Common myeloid progenitor, CD34-positive (primary cell): Measurements from ENCODE around the gene SUPT20HL2.

Experiments
- CTCF ChIA-PET: fragments of 350-600 bp; sonication (Branson Sonifier 250); formaldehyde crosslinking; loops from one replicate; lab custom pipeline; 2021; ENCODE audit warnings: antibody characterized with exemption; lab: Charles Lee
- POLR2A ChIA-PET: fragments of 350-600 bp; sonication (Branson Sonifier 250); formaldehyde crosslinking; loops from one replicate; lab custom pipeline; 2021; ENCODE audit warnings: antibody characterized with exemption; lab: Charles Lee
- DNase-seq, 3 donors: peaks; one replicate each; pipeline versions ENCODE4 v3.0.0 to v3.0.0-alpha.2; 2013
- H3K27ac ChIP-seq, 2 experiments: 1 replicate in 1 of 2; 2 replicates in 1 of 2; pipeline ENCODE4 v1.7.0; 2013; ENCODE audit warnings: inconsistent platforms in 2 of 2, low read length in 2 of 2, mild to moderate bottlenecking in 2 of 2, low read depth in 1 of 2, moderate library complexity in 1 of 2; ENCODE audit not compliant: severe bottlenecking in 2 of 2, insufficient read depth in 1 of 2, poor library complexity in 1 of 2
- H3K27me3 ChIP-seq, 5 experiments: replicated peaks in 2 of 5; 1 replicate in 3 of 5; 2 replicates in 2 of 5; pipeline versions ENCODE4 v1.6.1 to v1.7.0; 2013; ENCODE audit warnings: low read length in 4 of 5, mild to moderate bottlenecking in 2 of 5, moderate library complexity in 2 of 5, inconsistent platforms in 1 of 5; ENCODE audit not compliant: insufficient read depth in 5 of 5, control insufficient read depth in 4 of 5
- H3K36me3 ChIP-seq, 4 experiments: 1 replicate in 2 of 4; 2 replicates in 2 of 4; pipeline versions ENCODE4 v1.6.1 to v1.7.0; 2013; ENCODE audit warnings: low read length in 3 of 4, control low read depth in 1 of 4, mild to moderate bottlenecking in 1 of 4; ENCODE audit not compliant: control insufficient read depth in 4 of 4, insufficient read depth in 4 of 4
- H3K4me1 ChIP-seq, 4 experiments: 1 replicate in 3 of 4; 2 replicates in 1 of 4; pipeline versions ENCODE4 v1.6.1 to v1.7.1; 2013; ENCODE audit warnings: low read length in 3 of 4, mild to moderate bottlenecking in 3 of 4, control low read depth in 1 of 4, inconsistent platforms in 1 of 4, moderate library complexity in 1 of 4; ENCODE audit not compliant: control insufficient read depth in 4 of 4, insufficient read depth in 4 of 4; ENCODE audit errors: control extremely low read depth in 1 of 4
- H3K4me3 ChIP-seq, 7 experiments: 1 replicate in 4 of 7; 2 replicates in 3 of 7; pipeline versions ENCODE4 v1.5.1 to v1.7.0; 2013; ENCODE audit warnings: mild to moderate bottlenecking in 7 of 7, low read length in 6 of 7, moderate library complexity in 6 of 7, inconsistent platforms in 2 of 7, low read depth in 2 of 7, control low read depth in 1 of 7; ENCODE audit not compliant: insufficient read depth in 4 of 7, control insufficient read depth in 1 of 7; ENCODE audit errors: extremely low read depth in 1 of 7
- H3K9me3 ChIP-seq, 5 experiments: 1 replicate in 4 of 5; 2 replicates in 1 of 5; pipeline versions ENCODE4 v1.6.1 to v1.7.1; 2013; ENCODE audit warnings: low read length in 4 of 5, mild to moderate bottlenecking in 2 of 5, inconsistent platforms in 1 of 5, low read depth in 1 of 5, moderate library complexity in 1 of 5; ENCODE audit not compliant: control insufficient read depth in 4 of 5, insufficient read depth in 2 of 5; ENCODE audit errors: control extremely low read depth in 1 of 5
- WGBS: methylation state at CpG from one replicate; pipeline ENCODE4 v1.1.5; 2013; ENCODE audit not compliant: insufficient coverage; 5-methylcytosine and 5-hydroxymethylcytosine counted together

Gene SUPT20HL2

DNA sequence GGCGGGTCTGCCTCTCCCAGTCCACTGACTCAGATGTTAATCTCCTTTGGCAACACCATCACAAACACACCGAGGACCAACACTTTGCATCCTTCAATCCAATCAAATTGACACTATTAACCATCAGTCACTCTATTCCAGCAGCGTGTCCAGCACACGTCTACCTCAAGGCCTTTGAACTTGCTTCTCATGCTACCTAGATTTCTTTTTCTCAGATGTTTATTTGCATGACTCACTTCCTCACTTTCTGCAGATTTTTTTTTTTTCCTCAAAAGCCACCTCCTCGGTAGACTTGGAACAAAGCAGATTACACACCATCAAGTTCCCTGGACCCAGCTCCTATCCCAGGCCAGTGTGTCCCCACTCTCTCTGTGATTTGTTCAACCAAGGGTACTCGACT, 49.5 kb downstream of the SUPT20HL2 start:
- Histone ChIP-seq H3K9me3 (no peaks in the 10 kb centered on the region), H3K27me3 (peaks cover 0 to 3% (median 0%) of the 10 kb centered on the region in 5 experiments), H3K27ac (no peak overlapping the region), H3K4me1 (peaks cover 0 to 13% (median 6%) of the 10 kb centered on the region in 4 experiments), H3K4me3 (no peak overlapping the region), H3K36me3 (no peaks in the 10 kb centered on the region)
- ChIA-PET POLR2A (no interaction called here), CTCF (no interaction called here)
- peak in 1 of 3 donors; percentile 14 for DNase-seq
- WGBS, result 77% methylated on average over 5 of the region's 6 CpGs

DNA sequence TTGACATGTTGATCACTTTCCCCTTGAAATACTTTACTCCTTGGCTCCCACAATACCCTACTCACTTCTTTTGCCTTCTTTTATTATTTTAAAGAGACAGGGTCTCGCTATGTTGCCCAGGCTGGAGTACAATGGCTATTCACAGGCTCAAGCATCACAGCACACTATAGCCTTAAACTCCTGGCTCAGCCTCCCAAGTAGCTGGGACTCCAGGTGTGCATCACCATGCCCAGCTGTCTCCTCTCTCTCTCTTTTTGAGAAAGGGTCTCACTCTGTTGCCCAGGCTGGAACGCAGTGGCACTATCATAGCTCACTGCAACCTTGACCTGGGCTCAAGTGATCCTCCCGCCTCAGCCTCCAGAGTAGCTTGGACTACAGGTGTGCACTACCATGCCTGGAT, 51.6 kb downstream of the SUPT20HL2 start:
- Histone ChIP-seq H3K4me1 (peaks cover 0 to 13% (median 6%) of the 10 kb centered on the region in 4 experiments), H3K36me3 (no peaks in the 10 kb centered on the region), H3K4me3 (no peak overlapping the region), H3K9me3 (no peaks in the 10 kb centered on the region), H3K27ac (no peak overlapping the region), H3K27me3 (peaks cover 0 to 3% (median 0%) of the 10 kb centered on the region in 5 experiments)
- ChIA-PET POLR2A (interaction anchor here (0.6 kb wide), 1 partner anchor 56 kb away, joined by 6 read pairs; no protein-coding TSS in a partner anchor), CTCF (no interaction called here)
- no peak for DNase-seq
- WGBS, result 98% methylated on average over 3 of the region's 3 CpGs
